Measurements from ENCODE around the gene CLTC.

Gene CLTC

DNA sequence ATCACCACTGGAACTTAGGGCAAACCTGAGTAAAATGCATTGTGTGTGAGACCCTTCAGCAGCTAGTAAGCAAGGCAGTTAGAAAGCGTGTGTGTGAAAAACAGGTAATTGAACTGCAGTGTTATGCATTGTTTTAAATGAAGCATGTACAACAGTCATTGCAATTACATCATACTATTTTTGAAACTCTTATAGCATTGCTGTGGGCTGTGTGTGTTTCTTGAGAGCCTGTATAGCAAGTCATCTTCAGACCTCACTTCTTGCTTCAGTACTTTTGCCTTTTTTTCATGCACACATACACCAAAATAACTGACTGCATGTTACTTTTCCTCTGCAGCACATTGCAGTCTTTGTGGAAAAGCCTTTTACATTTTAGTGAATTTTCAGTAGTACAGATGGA, 68.3 kb downstream of the CLTC start:
- no peak for DNase-seq

DNA sequence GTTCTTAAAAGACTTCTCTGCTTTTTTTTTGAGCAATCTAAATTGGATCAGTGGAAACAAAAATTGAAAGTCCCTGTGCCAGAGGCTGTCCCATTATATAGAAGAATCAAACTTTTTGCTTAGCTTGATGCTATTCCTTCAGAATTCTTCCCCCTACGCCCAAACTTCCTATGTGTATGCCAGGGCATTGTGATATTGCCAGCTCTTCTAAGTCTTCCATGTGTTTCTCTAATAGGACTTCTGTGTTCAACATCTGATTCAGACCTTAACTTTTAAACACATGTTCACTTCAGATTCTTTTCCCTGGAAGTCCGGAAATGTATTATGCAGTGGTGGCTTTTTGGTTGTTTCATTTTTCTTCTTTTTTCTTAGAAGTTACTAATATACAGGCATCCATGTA, 68.8 kb downstream of the CLTC start:
- DNase-seq: no peak

DNA sequence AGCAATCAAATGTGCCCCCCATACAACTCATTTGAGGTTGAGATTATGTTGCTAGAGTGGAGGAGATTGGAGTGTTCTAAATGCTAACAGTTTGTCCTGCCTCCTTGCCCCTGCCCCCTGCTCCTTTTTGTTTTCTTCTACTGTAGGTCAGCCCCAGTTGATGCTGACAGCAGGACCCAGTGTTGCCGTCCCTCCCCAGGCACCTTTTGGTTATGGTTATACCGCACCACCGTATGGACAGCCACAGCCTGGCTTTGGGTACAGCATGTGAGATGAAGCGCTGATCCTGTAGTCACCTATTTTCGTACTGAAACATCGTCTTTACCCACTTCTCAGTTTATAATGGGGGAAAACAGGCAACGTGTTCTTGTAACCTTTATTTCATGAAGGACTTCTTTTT, 73.9 kb downstream of the CLTC start:
- DNase-seq: no peak

DNA sequence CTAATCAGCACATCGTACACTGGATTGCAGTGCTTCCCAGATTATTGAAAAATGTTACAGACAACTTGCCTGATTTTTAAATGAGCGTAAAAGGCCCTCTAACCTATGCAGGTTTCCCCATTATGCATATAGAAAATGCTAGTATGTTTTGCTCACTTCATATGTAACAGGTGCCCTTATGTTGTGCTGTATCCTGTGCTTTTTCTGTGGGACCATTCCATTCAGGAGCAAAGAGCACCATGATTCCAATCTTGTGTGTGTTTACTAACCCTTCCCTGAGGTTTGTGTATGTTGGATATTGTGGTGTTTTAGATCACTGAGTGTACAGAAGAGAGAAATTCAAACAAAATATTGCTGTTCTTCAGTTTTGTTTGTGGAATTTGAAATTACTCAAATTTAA, 74.6 kb downstream of the CLTC start:
- DNase-seq: no peak

DNA sequence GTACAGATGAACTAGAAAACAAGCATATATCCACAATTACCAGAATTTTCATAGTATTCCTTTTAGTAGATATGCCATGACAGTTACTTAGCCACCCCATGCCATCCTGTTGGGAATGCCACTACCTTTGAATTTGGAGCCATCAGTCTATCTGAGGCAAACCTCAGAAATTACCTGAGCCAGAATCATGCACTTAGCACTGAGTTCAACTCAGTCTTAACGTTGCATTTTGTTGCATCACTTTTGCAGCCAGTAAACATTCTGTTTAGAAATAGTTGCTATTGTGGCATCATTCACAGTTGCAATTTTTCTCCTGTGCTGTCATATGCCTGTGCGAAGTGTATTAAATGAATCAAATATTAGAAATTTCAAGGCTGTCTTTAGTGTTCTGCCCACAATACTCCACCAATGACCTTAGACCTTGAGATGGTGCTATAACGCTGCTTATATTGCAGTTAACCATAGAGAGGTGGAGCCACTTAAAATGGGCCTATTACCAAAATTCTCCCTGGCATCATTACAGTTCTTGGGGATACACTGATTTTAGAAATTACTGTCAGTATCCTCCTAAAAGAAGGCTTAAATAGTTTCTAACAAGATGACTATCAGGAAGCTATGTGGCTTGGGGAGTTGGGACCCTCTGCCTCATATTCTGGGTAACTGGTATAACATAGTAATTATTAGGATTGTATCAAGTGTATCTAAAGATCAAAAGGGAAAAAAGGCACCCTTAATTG, 76.4 kb downstream of the CLTC start:
- no peak for DNase-seq

DNA sequence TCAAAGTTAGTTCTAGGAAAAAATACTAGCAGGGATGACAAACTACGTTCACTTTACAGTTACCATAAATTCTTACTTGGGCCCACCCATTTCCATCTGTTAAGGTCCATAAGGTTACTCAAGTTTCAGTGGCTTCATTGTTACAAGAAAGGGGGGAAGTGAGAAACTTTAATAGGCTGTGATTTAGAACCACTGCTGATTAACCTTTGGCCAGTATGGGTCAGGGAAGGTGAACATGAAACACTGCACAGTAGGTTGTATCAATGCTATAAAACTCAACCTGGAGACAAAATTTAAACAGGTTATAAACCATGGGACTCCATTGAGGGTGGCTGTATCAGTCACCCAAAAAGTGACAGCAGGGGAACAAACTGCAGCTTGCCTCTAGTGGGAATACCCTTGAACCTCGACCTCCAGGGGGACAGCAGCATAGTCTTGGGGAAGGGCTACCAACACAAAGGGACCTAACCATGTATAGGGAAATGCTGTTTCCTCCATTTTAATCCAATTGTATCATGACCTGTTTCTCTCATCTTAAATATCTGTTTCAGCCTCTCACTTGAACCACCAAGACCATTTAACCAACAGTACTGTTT, 77.1 kb downstream of the CLTC start:
- no peak for DNase-seq

DNA sequence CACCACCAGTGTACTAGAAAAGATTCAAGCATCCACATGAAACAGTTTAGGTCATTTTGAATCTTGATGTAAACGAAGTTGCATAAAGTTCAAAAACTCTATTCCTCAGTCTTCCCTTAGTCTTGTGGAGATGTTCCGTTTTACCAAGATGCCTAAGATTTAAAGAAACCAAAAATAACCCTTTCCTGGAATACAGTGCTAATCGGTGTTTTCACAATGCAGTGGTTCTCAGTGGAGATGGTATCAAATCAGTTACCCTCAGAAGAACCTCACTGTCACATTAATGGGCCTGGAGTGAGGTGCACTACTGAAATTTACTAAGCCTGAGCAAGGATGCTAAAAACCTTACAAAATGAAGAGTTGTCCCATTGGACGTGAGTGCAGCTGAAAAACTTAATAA, 78.4 kb downstream of the CLTC start:
- no peak for DNase-seq

DNA sequence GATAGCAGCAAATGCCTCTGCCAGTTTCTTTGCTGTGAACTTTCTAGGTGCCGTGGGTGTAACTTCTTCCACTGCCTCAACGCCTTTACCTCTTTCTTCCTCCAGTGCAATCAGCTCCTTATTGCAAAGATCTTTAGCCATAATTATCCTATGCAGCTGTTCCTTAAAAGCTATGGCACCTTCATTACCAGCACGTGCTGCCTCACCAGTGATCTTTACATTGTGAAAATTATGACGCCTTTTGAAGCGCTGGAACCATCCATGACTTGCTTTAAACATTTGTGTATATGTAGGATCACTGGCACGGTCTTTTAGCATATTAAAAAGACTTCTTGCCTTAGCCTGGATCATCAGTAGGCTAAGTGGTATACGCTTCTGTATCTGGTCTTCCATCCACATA, 79.5 kb downstream of the CLTC start:
- DNase-seq: no peak

DNA sequence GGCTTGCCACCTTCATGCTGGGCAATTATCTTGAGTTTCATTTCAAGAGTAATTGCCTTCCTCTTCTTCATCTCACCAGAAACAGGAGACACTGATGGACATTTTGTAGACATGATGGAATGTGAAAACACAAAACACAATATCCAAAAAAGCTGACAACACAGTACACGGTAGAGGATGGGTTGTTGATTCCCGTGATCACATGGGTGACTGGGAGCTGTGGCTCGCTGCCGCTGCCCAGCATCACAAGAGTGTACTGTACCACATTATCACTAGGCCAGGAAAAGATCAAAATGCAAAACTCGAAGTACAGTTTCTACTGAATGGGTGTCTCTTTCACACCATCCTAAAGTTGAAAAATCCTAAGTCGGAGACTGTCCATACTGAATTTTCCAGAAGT, 80.1 kb downstream of the CLTC start:
- no peak for DNase-seq

DNA sequence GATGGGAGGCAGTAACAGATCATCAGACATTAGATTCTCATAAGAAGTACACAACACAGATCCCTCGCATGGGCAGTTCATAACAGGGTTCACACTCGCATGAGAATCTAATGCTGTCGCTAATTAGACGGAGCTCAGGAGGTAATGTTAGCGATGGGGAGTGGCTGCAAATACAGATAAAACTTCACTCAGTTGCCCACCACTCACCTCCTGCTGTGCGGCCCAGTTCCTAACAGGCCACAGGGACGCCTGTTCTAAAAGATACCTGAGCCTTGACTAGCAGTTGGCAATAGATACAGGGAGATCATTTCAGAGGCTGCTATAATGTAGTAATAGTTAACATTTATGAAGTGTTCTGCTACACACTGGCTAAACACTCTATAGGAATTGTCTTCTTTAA, 82.6 kb downstream of the CLTC start:
- no peak for DNase-seq

DNA sequence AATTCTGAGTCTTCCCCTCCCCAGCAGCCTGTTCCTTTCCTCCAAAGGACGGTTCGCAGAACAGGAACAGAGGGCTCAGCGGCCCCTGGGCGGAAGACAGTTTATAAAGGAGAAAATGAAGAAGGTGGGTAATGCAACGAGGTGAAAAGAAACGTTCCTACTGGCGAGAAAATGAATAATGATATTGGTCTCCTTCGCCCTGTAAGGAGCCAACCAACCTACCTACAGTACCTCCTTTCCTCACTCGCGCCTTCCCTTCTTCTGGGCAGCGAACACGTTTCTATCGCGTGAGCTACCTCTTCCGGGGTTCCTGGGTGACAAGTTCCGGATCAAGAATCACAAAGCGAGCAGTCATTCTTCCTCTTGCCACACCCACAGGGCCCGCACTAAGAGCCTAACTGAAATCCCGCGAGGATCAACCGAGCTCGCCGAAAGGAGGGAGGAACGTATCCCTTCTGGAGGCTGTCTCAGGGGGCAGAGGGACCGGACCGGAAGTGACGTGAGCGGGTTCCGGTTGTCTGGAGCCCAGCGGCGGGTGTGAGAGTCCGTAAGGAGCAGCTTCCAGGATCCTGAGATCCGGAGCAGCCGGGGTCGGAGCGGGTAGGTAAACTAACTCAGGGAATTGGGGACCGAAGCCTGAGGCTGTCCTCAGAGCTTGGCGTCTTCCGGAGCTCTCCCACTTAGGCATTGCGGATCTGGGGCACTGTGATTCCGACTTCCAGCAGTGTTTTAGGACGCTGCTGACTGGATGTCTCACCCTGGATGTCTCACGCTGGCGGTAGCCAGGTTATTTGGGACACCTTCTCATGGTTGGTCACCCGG, 87.7 kb downstream of the CLTC start, which contains the start of the genes PTRH2 and VMP1:
Gene PTRH2 (minus strand): TSS at position 282 of the 822 bp plus-strand sequence. CDS start 9,452 bp downstream, outside the sequence.
Gene VMP1 (plus strand): TSS at position 506 of the 822 bp plus-strand sequence. CDS start 23,793 bp downstream, outside the sequence.
- peak; percentile 93 for DNase-seq

DNA sequence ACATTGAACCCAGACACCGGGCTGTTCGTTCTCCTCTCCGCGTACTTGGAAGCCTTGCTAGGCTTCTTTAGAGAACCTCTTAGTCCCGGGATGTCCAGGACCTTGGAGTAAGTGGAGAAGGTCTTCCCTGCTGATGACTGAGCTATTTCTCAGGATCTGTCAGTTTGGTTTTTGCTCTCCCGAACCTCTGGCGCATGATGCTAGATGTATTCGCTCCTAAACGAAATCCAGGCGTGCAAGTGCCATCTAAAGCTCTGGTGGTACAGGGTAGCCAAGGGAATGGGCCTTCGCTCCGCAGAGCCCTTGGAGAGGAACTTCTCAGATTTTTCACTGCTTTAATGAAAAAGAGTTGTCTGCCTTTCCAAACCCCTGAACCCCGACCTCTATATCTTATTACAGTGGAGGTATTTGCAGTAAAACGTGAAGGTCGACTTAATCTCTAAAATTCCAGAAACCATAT, 88.3 kb downstream of the CLTC start:
- no peak for DNase-seq

DNA sequence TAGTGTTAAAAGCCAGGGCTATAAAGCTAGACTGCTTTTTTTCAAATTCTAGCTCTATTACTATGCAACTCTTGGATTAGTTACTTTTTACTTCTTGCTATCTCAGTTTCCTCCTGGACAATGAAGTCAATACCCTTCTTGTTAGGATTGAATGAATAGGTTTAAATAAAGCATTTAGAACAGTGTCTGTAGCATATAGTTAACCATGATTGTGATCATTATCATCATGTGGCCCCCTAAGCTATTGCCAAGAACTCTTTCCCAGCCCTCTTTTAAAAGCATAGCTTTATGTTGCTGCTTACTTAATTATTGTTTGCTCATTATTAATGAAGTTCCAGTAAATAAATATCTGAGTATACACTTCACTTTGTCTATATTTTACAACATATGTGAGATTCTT, 92.2 kb downstream of the CLTC start:
- DNase-seq: no peak

DNA sequence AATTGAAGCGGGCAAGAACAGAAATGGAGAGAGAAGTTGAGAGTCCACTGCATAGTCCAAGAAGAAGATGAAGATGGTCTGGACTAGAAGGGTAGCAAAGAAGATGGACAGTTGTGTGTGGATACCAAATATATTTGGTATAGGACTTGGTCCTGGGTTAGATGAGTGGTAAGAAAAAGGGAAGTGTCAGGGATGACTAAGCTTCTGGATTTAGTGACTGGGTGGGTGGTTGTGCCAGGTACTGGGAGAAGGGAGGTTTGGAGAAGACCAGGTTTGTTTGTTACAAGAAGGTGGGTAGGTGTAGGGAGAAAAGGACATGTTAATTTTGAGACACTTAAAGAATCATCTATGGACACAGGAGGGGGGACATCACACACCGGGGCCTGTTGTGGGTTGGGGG, 93.2 kb downstream of the CLTC start:
- no peak for DNase-seq

DNA sequence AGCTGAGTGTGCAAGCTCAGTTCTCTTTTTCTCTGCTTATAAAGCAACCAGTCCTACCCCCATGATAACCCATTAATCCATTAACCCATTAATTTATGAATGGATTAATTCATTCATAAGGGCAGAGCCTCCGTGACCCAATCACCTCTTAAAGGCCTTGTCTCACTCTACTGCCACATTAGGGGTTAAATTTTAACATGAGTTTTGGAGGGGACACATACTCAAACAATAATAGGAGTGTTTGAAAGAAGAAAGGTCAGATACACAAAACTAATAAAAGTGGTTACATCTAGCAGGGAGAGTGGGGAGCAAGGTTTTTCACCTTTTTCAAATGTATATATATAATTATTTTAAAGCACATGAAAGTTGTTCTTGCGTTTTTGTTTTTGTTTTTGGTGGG, 94.6 kb downstream of the CLTC start:
- no peak for DNase-seq

DNA sequence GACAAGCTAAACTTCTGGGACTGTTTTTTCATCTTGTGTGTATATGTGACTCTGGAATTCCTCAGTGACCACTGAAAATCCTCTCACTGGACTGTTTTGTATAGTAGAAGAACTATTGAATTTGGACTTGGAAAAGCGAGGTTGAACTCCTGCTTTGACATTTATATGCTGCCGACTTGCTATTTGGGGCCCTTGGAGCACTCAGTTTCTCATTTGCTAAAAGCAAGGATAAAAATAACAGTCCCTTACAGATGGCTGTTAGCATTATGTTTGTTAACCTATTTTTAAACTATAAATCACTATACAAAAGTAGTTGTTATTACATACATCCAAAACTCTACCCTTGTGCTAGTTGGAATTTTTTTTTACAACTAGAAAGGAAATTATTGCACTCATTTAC, 96.7 kb downstream of the CLTC start:
- no peak for DNase-seq

DNA sequence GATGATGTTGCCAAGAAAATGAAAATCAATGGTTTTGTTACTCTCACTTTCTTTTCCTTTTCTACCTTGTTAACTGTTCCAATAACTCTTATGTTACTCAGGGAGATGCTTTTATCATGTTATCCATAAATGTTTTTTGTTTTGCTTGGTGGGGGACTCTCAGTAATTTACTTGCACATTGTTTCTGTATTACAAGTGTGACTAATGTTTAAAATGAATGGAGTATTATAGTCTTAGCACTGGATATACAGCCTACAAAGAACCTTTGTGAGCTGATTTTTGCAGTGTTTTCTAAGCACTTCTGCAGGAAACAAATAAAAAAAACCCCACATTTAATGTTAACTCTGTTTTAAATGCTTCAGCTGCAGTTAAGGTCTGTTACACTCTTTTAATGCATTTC, 99.8 kb downstream of the CLTC start:
- no peak for DNase-seq

DNA sequence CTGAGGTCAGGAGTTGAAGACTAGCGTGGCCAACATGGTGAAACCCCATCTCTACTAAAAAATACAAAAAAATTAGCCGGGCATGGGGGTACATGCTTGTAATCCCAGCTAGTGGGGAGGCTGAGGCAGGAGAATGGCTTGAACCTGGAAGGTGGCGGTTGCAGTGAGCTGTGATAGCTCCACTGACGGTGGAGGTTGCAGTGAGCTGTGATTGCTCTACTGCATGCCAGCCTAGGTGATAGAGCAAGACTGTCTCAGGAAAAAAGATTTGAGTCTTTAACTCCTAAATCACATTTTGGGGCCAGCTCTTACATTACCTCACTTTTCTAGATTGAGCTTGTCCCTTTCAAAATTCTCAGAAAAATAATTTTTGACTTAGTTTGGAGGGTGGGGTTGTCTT, 102.9 kb downstream of the CLTC start:
- no peak for DNase-seq

DNA sequence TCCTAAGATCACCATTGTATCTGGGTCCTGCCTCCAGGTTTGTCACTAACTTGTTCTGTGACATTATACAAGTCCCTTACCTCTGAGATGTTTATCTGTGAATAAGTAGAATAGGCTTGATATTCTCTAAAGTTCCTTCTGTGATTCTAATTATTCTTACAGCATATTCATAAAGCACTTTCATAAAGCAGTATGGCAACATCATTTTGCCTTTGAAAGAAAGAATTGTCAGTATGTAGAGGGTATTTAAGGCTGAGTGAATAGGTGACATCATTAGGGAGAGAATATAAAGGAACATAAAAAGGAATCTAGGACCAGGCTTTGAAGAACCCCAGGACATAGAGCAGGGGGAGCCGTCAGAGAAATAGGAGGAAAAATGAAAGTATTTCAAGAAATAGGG, 103.3 kb downstream of the CLTC start:
- DNase-seq: no peak

DNA sequence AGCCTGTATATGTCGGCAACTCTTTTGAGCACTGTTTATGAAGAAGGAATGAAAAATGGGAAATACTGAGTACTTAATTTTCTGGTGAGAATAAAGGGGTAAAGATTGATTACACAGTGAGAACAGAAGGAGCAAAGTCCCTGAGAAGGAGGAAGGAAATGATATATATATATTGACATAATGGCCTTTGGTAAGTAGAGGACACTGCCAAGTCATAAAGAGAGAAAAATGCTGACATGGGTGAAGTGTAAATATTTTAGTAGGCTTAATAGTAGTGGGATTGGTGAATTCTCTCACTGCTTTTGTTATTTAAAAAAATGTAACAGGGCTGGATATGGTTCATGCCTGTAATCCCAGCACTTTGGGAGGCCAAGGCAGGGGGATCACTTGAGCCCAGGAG, 103.9 kb downstream of the CLTC start:
- no peak for DNase-seq

DNA sequence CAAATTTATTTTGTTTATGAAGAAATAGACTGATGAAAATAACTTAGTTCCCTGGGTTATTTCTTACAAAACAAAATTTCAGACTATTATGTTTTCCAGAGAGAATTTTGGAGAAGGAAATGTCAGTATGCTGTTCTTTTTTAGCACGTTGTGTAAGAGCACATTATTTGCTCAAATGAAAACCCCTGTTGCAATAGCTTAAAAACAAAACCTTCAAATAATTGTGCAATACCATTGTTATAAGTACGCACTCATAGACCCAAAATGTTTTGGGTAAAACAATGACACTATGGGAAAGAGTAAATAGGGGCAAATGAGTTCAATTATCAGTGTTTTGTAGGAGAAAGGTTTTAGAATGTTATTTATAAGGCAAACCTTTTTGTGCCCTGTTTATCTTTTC, 106.0 kb downstream of the CLTC start:
- no peak for DNase-seq

DNA sequence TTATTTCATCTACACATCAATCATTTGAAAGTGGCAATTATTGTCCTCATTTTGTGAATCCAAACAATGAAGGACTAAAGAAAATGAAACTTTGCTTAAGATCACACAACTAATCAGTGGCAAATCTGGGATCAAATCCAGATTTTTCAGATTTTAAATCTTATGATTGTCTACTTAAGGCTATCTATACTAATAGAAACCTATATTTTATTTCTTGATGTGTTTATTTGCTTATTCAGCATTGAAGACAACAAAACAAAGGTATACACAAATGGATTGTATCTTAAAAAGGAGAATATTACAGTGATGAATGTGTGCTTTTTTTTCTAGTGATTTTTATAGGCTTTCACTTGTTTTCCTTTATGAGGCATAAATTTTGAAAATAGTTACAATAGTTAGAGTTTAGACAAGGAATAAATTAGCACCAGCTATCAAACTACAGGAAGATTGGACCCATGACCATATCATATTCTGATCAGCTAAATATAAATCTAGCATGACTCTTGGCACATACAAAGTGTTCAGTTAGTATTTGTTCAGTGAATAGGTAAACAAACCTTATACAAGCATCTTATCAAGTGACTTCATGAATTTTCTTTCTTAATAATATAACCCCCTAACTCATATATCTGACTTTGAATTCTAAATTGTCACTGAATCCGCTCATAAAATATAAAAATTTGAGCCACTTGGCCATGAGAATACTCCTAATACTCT, 108.3 kb downstream of the CLTC start:
- DNase-seq: no peak

DNA sequence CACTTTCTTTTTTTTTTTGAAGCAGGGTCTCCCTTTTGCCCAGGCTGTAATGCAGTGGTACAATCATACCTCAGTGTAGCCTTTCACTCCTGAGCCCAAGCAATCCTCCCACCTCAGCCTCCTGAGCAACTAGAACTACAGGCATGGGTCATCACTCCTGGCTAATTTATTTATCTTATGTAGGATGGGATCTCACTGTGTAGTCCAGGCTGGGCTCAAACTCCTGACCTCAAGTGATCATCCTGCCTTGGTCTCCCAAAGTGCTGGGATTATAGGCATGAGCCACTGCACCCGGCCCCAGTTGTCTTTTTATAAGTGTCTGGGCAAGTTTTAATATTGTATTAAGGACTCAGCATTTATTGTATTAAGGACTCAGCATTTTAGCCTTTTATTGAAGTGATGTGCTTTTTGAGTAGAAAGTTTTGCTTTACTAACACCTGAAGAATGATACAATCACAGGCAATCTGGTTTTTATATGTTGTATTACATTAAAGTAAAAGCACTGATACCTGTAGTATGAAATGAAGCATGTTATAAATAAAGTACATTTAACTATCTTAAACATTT, 110.7 kb downstream of the CLTC start:
- DNase-seq: no peak

All from activated CD8-positive, alpha-beta memory T cell treated with anti-CD3 and anti-CD28 coated beads for 24 hours (primary cell).